Fibroblast of lung (primary cell): ENCODE results near the gene DAPK1.

ENCODE experiments used
- CTCF ChIP-seq, 2 donors: IDR thresholded peaks in 1 of 2; conservative IDR thresholded peaks in 1 of 2; 1 replicate in 1 of 2; 2 replicates in 1 of 2; pipeline ENCODE4 v1.5.1; 2011 to 2012; ENCODE audit warnings: low read length in 2 of 2, control low read depth in 1 of 2, inconsistent platforms in 1 of 2, low read depth in 1 of 2, mild to moderate bottlenecking in 1 of 2
- EZH2 ChIP-seq: IDR thresholded peaks from 2 replicates; pipeline ENCODE4 v1.5.1; 2012; ENCODE audit warnings: low read length, control low read depth, mild to moderate bottlenecking; ENCODE audit errors: missing control alignments

GRCh38 chr9:87702921-87703320, 205.3 kb downstream of the DAPK1 start:
- TF ChIP-seq CTCF (conservative IDR thresholded peaks at IDR 0.05 in 1 of 2, IDR thresholded peaks at IDR 0.05 in 1 of 2; ENCODE audit: low read depth in 1 of 2, low read length in 2 of 2) (no peak), EZH2 (no peak)
